CD4-positive, alpha-beta memory T cell (primary cell): ENCODE data around the gene C3AR1. TPM values are rescaled to one million over a fixed set of nuclear protein-coding genes. Genes with fewer than 3 reads are reported as not detected.
"Not testable (repeated sequence)": the region's sequence is repeated elsewhere in the genome, so short reads cannot be mapped to it uniquely, and the experiment has no call there.

Experiments
- CTCF ChIA-PET: fragments of 350-600 bp; sonication (Branson Sonifier 250); formaldehyde crosslinking; loops from one replicate; lab custom pipeline; 2021; ENCODE audit warnings: inconsistent platforms; ENCODE audit not compliant: partially characterized antibody; lab: Charles Lee
- POLR2A ChIA-PET: fragments of 350-600 bp; sonication (Branson Sonifier 250); formaldehyde crosslinking; loops from one replicate; lab custom pipeline; 2021; ENCODE audit not compliant: partially characterized antibody; lab: Charles Lee
- DNase-seq, 5 donors: peaks; one replicate each; pipeline versions ENCODE4 v3.0.0 to v3.0.0-alpha.2; 2020 to 2022; ENCODE audit warnings: mixed read lengths in 1 of 5
- H3K27ac ChIP-seq: one replicate; pipeline ENCODE4 v1.7.0; 2013; ENCODE audit warnings: low read depth, low read length
- H3K27me3 ChIP-seq: 2 replicates; pipeline ENCODE4 v1.7.0; 2013; ENCODE audit warnings: mild to moderate bottlenecking, low read length, moderate library complexity; ENCODE audit not compliant: insufficient read depth
- H3K36me3 ChIP-seq: 2 replicates; pipeline ENCODE4 v1.7.0; 2013; ENCODE audit warnings: mild to moderate bottlenecking, low read length, moderate library complexity; ENCODE audit not compliant: insufficient read depth
- H3K4me1 ChIP-seq: 2 replicates; pipeline ENCODE4 v1.7.0; 2013; ENCODE audit warnings: mild to moderate bottlenecking, low read length, moderate library complexity; ENCODE audit not compliant: insufficient read depth
- H3K4me3 ChIP-seq, 2 donors: one replicate each; pipeline ENCODE4 v1.7.0; 2013; ENCODE audit warnings: low read length in 2 of 2, mild to moderate bottlenecking in 1 of 2
- H3K9me3 ChIP-seq, 2 donors: one replicate each; pipeline ENCODE4 v1.7.0; 2013; ENCODE audit warnings: low read length in 2 of 2, control low read depth in 1 of 2; ENCODE audit not compliant: control insufficient read depth in 1 of 2
- H3K27ac Mint-ChIP-seq, 7 donors: one replicate each; pipeline ENCODE4 v1.8.0; 2020 to 2021; ENCODE audit warnings: mixed read lengths in 7 of 7, mild to moderate bottlenecking in 6 of 7, inconsistent platforms in 3 of 7, moderate library complexity in 3 of 7
- H3K27me3 Mint-ChIP-seq, 2 donors: one replicate each; pipeline ENCODE4 v1.8.0; 2020 to 2021; ENCODE audit warnings: mixed read lengths in 2 of 2
- H3K36me3 Mint-ChIP-seq, 2 donors: one replicate each; pipeline ENCODE4 v1.8.0; 2020 to 2021; ENCODE audit warnings: mixed read lengths in 2 of 2, inconsistent platforms in 1 of 2, mild to moderate bottlenecking in 1 of 2
- H3K4me1 Mint-ChIP-seq, 4 donors: one replicate each; pipeline ENCODE4 v1.8.0; 2020 to 2021; ENCODE audit warnings: mixed read lengths in 4 of 4, mild to moderate bottlenecking in 1 of 4
- H3K4me3 Mint-ChIP-seq, 8 donors: one replicate each; pipeline ENCODE4 v1.8.0; 2020 to 2021; ENCODE audit warnings: mixed read lengths in 8 of 8, mild to moderate bottlenecking in 7 of 8, moderate library complexity in 6 of 8, inconsistent platforms in 3 of 8
- H3K9me3 Mint-ChIP-seq, 8 donors: one replicate each; pipeline ENCODE4 v1.8.0; 2020 to 2021; ENCODE audit warnings: mixed read lengths in 8 of 8, mild to moderate bottlenecking in 5 of 8, inconsistent platforms in 3 of 8, moderate library complexity in 1 of 8
- intact Hi-C: fragments of 100-400 bp; cut with micrococcal nuclease; formaldehyde crosslinking; loops from one replicate; pipeline ENCODE4 v1.15.1; 2023
- polyA plus RNA-seq, 2 donors: library from polyadenylated mRNA; unstranded; fragments of 300-500 nt; fragmentation: Illumina TruSeq; gene quantifications; one replicate each; pipeline ENCODE4 v1.2.3, GENCODE V29; 2021
- total RNA-seq, 2 experiments: library from RNA; stranded (reverse); gene quantifications; one replicate each; pipeline ENCODE4 v1.2.3, GENCODE V29; 2021

C3AR1 gene
- total and polyA plus RNA-seq, 4 experiments from 2014 or later, result 4.6 to 10.6 (median 7.3) TPM

DNA sequence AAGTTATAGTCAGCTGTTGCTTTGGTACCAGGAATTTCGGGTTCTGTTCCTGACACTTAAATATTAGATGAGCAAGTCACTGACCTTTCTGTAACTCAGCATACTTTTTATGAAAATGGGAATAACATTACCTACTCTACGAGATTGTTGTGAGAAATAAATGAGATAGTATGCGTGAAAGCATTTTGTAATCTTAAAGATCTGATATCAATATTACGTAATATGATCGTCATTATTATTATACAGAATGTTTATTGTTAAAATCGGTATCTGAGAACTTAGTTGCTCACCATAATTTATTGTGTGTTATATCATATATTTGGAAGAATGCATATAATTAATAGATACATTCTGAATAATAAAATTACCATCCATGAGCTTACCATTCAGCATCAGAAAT lies 9.8 kb upstream of the C3AR1 start:
- peaks cover 0 to 1% of the 10 kb centered on the region in 2 donors for H3K27me3 Mint-ChIP-seq
- peaks cover 21% of the 10 kb centered on the region for H3K4me1 ChIP-seq
- H3K36me3 ChIP-seq, result no peaks in the 10 kb centered on the region
- H3K9me3 ChIP-seq, result no peaks in the 10 kb centered on the region
- no peak overlapping the region for H3K27ac Mint-ChIP-seq
- no peak overlapping the region for H3K27ac ChIP-seq
- H3K4me1 Mint-ChIP-seq, result peaks cover 17 to 41% (median 26%) of the 10 kb centered on the region in 4 donors
- peaks cover 0 to 2% (median 0%) of the 10 kb centered on the region in 8 donors for H3K9me3 Mint-ChIP-seq
- H3K36me3 Mint-ChIP-seq, result no peaks in the 10 kb centered on the region
- POLR2A ChIA-PET, result interaction anchor here (1.4 to 1.5 kb wide), 2 partner anchors 10 to 35 kb away, joined by 3 to 4 read pairs; partner anchors contain the start of gene C3AR1
- no peak overlapping the region for H3K4me3 ChIP-seq
- H3K27me3 ChIP-seq, result no peaks in the 10 kb centered on the region
- DNase-seq, result no peak
- intact Hi-C loops, result no loop called here
- H3K4me3 Mint-ChIP-seq, result no peak overlapping the region
- CTCF ChIA-PET, result interaction anchor here (2.3 to 8.1 kb wide), 4 partner anchors 11 to 214 kb away, joined by 6 to 305 read pairs (median 69); partner anchors contain the start of gene FOXJ2

- peaks cover 5 to 21% (median 16%) of the 10 kb centered on the region in 4 donors for H3K4me1 Mint-ChIP-seq
- H3K4me3 ChIP-seq, H3K27me3 ChIP-seq, intact Hi-C loops, H3K27ac ChIP-seq, DNase-seq, H3K9me3 Mint-ChIP-seq, H3K36me3 Mint-ChIP-seq, H3K27me3 Mint-ChIP-seq, H3K4me3 Mint-ChIP-seq, H3K9me3 ChIP-seq, H3K36me3 ChIP-seq: not testable (repeated sequence)
- CTCF ChIA-PET, result interaction anchor here (1.1 to 3.3 kb wide), 3 partner anchors 19 to 31 kb away, joined by 3 to 26 read pairs (median 3); no protein-coding TSS in a partner anchor
- peak overlapping the region in 1 of 7 donors; percentile 35 for H3K27ac Mint-ChIP-seq
- POLR2A ChIA-PET, result interaction anchor here (1.0 to 1.3 kb wide), 2 partner anchors 13 to 31 kb away, joined by 3 to 4 read pairs; no protein-coding TSS in a partner anchor
- peaks cover 11% of the 10 kb centered on the region for H3K4me1 ChIP-seq
These were observed 5.7 kb upstream of the C3AR1 start for GRCh38 chr12:8071820-8072219.

- peaks cover 33% of the 10 kb centered on the region for H3K4me1 ChIP-seq
- DNase-seq, result no peak
- intact Hi-C loops, result no loop called here
- Mint-ChIP-seq H3K27me3 (peaks cover 0 to 1% of the 10 kb centered on the region in 2 donors), H3K36me3 (no peaks in the 10 kb centered on the region), H3K9me3 (peaks cover 0 to 1% (median 0%) of the 10 kb centered on the region in 8 donors), H3K4me1 (peaks cover 20 to 43% (median 34%) of the 10 kb centered on the region in 4 donors), H3K27ac (peak overlapping the region in 3 of 7 donors; percentile 54 to 93 (median 69)), H3K4me3 (peak overlapping the region in 1 of 8 donors; percentile 67)
- ChIA-PET POLR2A (interaction anchor here (0.6 to 1.4 kb wide), 4 partner anchors 9 to 134 kb away, joined by 3 to 4 read pairs (median 4); partner anchors contain the start of gene SLC2A3), CTCF (interaction anchor here (1.0 to 3.3 kb wide), 4 partner anchors 9 to 27 kb away, joined by 3 to 26 read pairs (median 8); no protein-coding TSS in a partner anchor)
- H3K36me3 ChIP-seq, result no peaks in the 10 kb centered on the region
- H3K9me3 ChIP-seq, result no peaks in the 10 kb centered on the region
- no peak overlapping the region for H3K4me3 ChIP-seq
- no peak overlapping the region for H3K27ac ChIP-seq
- H3K27me3 ChIP-seq, result no peaks in the 10 kb centered on the region
These were observed 3.4 kb upstream of the C3AR1 start for GRCh38 chr12:8069582-8069981.

- CTCF ChIA-PET, result interaction anchor here (1.5 to 4.3 kb wide), 4 partner anchors 11 to 131 kb away, joined by 4 to 46 read pairs (median 7); no protein-coding TSS in a partner anchor
- no peaks in the 10 kb centered on the region for H3K27me3 Mint-ChIP-seq
- H3K4me1 Mint-ChIP-seq, result peaks cover 22 to 39% (median 29%) of the 10 kb centered on the region in 4 donors
- no peak overlapping the region for H3K27ac ChIP-seq
- peak overlapping the region in 3 of 7 donors; percentile 19 to 53 (median 30) for H3K27ac Mint-ChIP-seq
- DNase-seq, result no peak
- no peaks in the 10 kb centered on the region for H3K36me3 ChIP-seq
- H3K4me3 Mint-ChIP-seq, result peak overlapping the region in 3 of 8 donors; percentile 33 to 79 (median 49)
- no peak overlapping the region for H3K4me3 ChIP-seq
- no peaks in the 10 kb centered on the region for H3K9me3 ChIP-seq
- H3K36me3 Mint-ChIP-seq, result peaks cover 8 to 11% of the 10 kb centered on the region in 2 donors
- no peaks in the 10 kb centered on the region for H3K27me3 ChIP-seq
- POLR2A ChIA-PET, result interaction anchor here (3.6 kb wide), 1 partner anchor 14 kb away, joined by 40 read pairs; no protein-coding TSS in a partner anchor
- no peaks in the 10 kb centered on the region for H3K9me3 Mint-ChIP-seq
- H3K4me1 ChIP-seq, result peaks cover 34% of the 10 kb centered on the region
- intact Hi-C loops, result no loop called here
These were observed 2.0 kb downstream of the C3AR1 start for GRCh38 chr12:8064131-8064530.

- no peak overlapping the region for H3K4me3 Mint-ChIP-seq
- no peaks in the 10 kb centered on the region for H3K9me3 Mint-ChIP-seq
- CTCF ChIA-PET, result interaction anchor here (1.0 to 3.8 kb wide), 4 partner anchors 13 to 20 kb away, joined by 3 to 18 read pairs (median 3); no protein-coding TSS in a partner anchor
- H3K27me3 Mint-ChIP-seq, result no peaks in the 10 kb centered on the region
- H3K27ac Mint-ChIP-seq, result peak overlapping the region in 1 of 7 donors; percentile 32
- H3K36me3 Mint-ChIP-seq, result peaks cover 30 to 31% of the 10 kb centered on the region in 2 donors
- no peak for DNase-seq
- H3K27me3 ChIP-seq, result no peaks in the 10 kb centered on the region
- H3K27ac ChIP-seq, result no peak overlapping the region
- no peaks in the 10 kb centered on the region for H3K9me3 ChIP-seq
- H3K4me3 ChIP-seq, result no peak overlapping the region
- H3K36me3 ChIP-seq, result no peaks in the 10 kb centered on the region
- H3K4me1 ChIP-seq, result no peaks in the 10 kb centered on the region
- POLR2A ChIA-PET, result no interaction called here
- peaks cover 0 to 8% (median 5%) of the 10 kb centered on the region in 4 donors for H3K4me1 Mint-ChIP-seq
- intact Hi-C loops, result no loop called here
These were observed 7.7 kb downstream of the C3AR1 start for GRCh38 chr12:8058506-8058905.

- peaks cover 32 to 33% of the 10 kb centered on the region in 2 donors for H3K36me3 Mint-ChIP-seq
- no peak for DNase-seq
- Histone ChIP-seq H3K4me3 (no peak overlapping the region), H3K9me3 (no peaks in the 10 kb centered on the region), H3K27ac (no peak overlapping the region), H3K4me1 (no peaks in the 10 kb centered on the region), H3K36me3 (no peaks in the 10 kb centered on the region), H3K27me3 (no peaks in the 10 kb centered on the region)
- ChIA-PET CTCF (interaction anchor here (1.0 to 3.8 kb wide), 3 partner anchors 12 to 20 kb away, joined by 3 to 18 read pairs (median 3); no protein-coding TSS in a partner anchor), POLR2A (no interaction called here)
- peaks cover 0 to 6% (median under 1%) of the 10 kb centered on the region in 4 donors for H3K4me1 Mint-ChIP-seq
- peak overlapping the region in 5 of 7 donors; percentile 22 to 92 (median 45) for H3K27ac Mint-ChIP-seq
- intact Hi-C loops, result no loop called here
- no peak overlapping the region for H3K4me3 Mint-ChIP-seq
- H3K9me3 Mint-ChIP-seq, result no peaks in the 10 kb centered on the region
- H3K27me3 Mint-ChIP-seq, result no peaks in the 10 kb centered on the region
These were observed 8.3 kb downstream of the C3AR1 start for GRCh38 chr12:8057839-8058238.

GRCh38 chr12:8057306-8057705 lies 8.9 kb downstream of the C3AR1 start:
- no peaks in the 10 kb centered on the region for H3K4me1 ChIP-seq
- no peaks in the 10 kb centered on the region for H3K9me3 ChIP-seq
- no peak overlapping the region for H3K4me3 ChIP-seq
- no peaks in the 10 kb centered on the region for H3K27me3 ChIP-seq
- intact Hi-C loops, result no loop called here
- no peaks in the 10 kb centered on the region for H3K27me3 Mint-ChIP-seq
- peaks cover 0 to 6% (median under 1%) of the 10 kb centered on the region in 4 donors for H3K4me1 Mint-ChIP-seq
- H3K36me3 ChIP-seq, result peaks cover 4% of the 10 kb centered on the region
- peaks cover 35 to 38% of the 10 kb centered on the region in 2 donors for H3K36me3 Mint-ChIP-seq
- ChIA-PET CTCF (interaction anchor here (3.8 to 4.6 kb wide), 2 partner anchors 12 to 21 kb away, joined by 18 to 27 read pairs; no protein-coding TSS in a partner anchor), POLR2A (interaction anchor here (1.4 kb wide), 1 partner anchor 9 kb away, joined by 10 read pairs; the partner anchor contains the start of gene C3AR1)
- DNase-seq, result no peak
- H3K4me3 Mint-ChIP-seq, result no peak overlapping the region
- H3K27ac ChIP-seq, result no peak overlapping the region
- peak overlapping the region in 5 of 7 donors; percentile 28 to 92 (median 42) for H3K27ac Mint-ChIP-seq
- no peaks in the 10 kb centered on the region for H3K9me3 Mint-ChIP-seq
